ENCODE data around the gene FSTL1.

- TF ChIP-seq GATA2 (IDR thresholded peaks at IDR 0.05; ENCODE audit: low read depth, low read length) (no peak), GATA3 (IDR thresholded peaks at IDR 0.05; ENCODE audit: low read depth, low read length) (no peak)
These were observed 101.0 kb downstream of the FSTL1 start for GRCh38 chr3:120349855-120350125.
